GM04504 (cell line): ENCODE results near the gene OR5K2.

Experiments
- DNase-seq: peaks from one replicate; pipeline ENCODE4 v3.0.0-alpha.2; 2012; ENCODE audit warnings: low read depth

The OR5K2 gene

GRCh38 chr3:98497381-98497780, at the start of gene OR5K2:
OR5K2 (plus strand) TSS chr3:98497681; CDS start chr3:98497681, 0 bp downstream.
- DNase-seq = no peak

- DNase-seq = no peak
Measured at GRCh38 chr3:98449606-98450193, 47.8 kb upstream of the OR5K2 start.

GRCh38 chr3:98450372-98450771, 47.1 kb upstream of the OR5K2 start:
- DNase-seq = no peak

- DNase-seq = no peak
Measured at GRCh38 chr3:98453827-98454226, 43.7 kb upstream of the OR5K2 start.

GRCh38 chr3:98454929-98455328, 42.6 kb upstream of the OR5K2 start:
- no peak for DNase-seq

GRCh38 chr3:98457543-98457942, 39.9 kb upstream of the OR5K2 start:
- no peak for DNase-seq

- no peak for DNase-seq
Measured at GRCh38 chr3:98460220-98460619, 37.3 kb upstream of the OR5K2 start.

- no peak for DNase-seq
Measured at GRCh38 chr3:98462901-98463300, 34.6 kb upstream of the OR5K2 start, which contains the start of gene OR5K1. OR5K1 (plus strand) TSS chr3:98463201; CDS start chr3:98469577, 6,376 bp downstream.

- no peak for DNase-seq
Measured at GRCh38 chr3:98482717-98483482, 14.6 kb upstream of the OR5K2 start.

- DNase-seq = no peak
Measured at GRCh38 chr3:98483626-98484025, 13.9 kb upstream of the OR5K2 start.

- DNase-seq = no peak
Measured at GRCh38 chr3:98500019-98500418, 2.5 kb downstream of the OR5K2 start.

- DNase-seq = no peak
Measured at GRCh38 chr3:98501270-98501669, 3.8 kb downstream of the OR5K2 start.

GRCh38 chr3:98501863-98502576, 4.5 kb downstream of the OR5K2 start:
- DNase-seq = no peak

- DNase-seq = no peak
Measured at GRCh38 chr3:98504539-98504938, 7.1 kb downstream of the OR5K2 start.

- no peak for DNase-seq
Measured at GRCh38 chr3:98508582-98508981, 11.1 kb downstream of the OR5K2 start.

- DNase-seq = no peak
Measured at GRCh38 chr3:98512576-98512975, 15.1 kb downstream of the OR5K2 start.

GRCh38 chr3:98513091-98513511, 15.6 kb downstream of the OR5K2 start:
- DNase-seq = no peak

GRCh38 chr3:98513736-98514135, 16.3 kb downstream of the OR5K2 start:
- DNase-seq = no peak

GRCh38 chr3:98514948-98515347, 17.5 kb downstream of the OR5K2 start:
- no peak for DNase-seq

- DNase-seq = no peak
Measured at GRCh38 chr3:98518816-98519215, 21.3 kb downstream of the OR5K2 start.

GRCh38 chr3:98519351-98519750, 21.9 kb downstream of the OR5K2 start:
- DNase-seq = no peak

- DNase-seq = no peak
Measured at GRCh38 chr3:98521897-98522543, 24.5 kb downstream of the OR5K2 start.
